Measurements from ENCODE around the gene TLE4. TPM values are rescaled to one million over a fixed set of nuclear protein-coding genes. Genes with fewer than 3 reads are reported as not detected.

TLE4 gene
- total RNA-seq, 4 donors from 2014 or later = 30.1 to 52.5 (median 38.1) TPM

- Histone ChIP-seq H3K27me3 (no peaks in the 10 kb centered on the region), H3K36me3 (no peaks in the 10 kb centered on the region), H3K4me1 (peaks cover 3 to 56% (median 6%) of the 10 kb centered on the region in 3 donors), H3K9me3 (no peaks in the 10 kb centered on the region), H3K4me3 (peak overlapping the region; percentile 75 to 100 (median 96)), H3K27ac (peak overlapping the region; percentile 94 to 98 (median 96))
- WGBS, 2 donors = 11 to 22% methylated on average over 5 of the region's 5 CpGs
- intact Hi-C loops (cut with DNase I) = no loop called here
- no peak for DNase-seq
- no peak for TF ChIP-seq POLR2A (IDR thresholded peaks at IDR 0.05)
- no peak for TF ChIP-seq CTCF (IDR thresholded peaks at IDR 0.05)
These were observed 2.4 kb downstream of the TLE4 start for GRCh38 chr9:79574136-79574535.

GRCh38 chr9:79574781-79575180, 3.0 kb downstream of the TLE4 start:
- intact Hi-C loops (cut with DNase I) = no loop called here
- H3K4me3 ChIP-seq = peak overlapping the region in 3 of 4 donors; percentile 75 to 100 (median 93)
- no peak for DNase-seq
- H3K36me3 ChIP-seq = peaks cover 0 to 3% (median 0%) of the 10 kb centered on the region in 3 donors
- peak overlapping the region in 1 of 4 donors; percentile 96 for H3K27ac ChIP-seq
- peaks cover 3 to 58% (median 6%) of the 10 kb centered on the region in 3 donors for H3K4me1 ChIP-seq
- H3K27me3 ChIP-seq = no peaks in the 10 kb centered on the region
- no peak for TF ChIP-seq CTCF (IDR thresholded peaks at IDR 0.05)
- no peak for TF ChIP-seq POLR2A (IDR thresholded peaks at IDR 0.05)
- no peaks in the 10 kb centered on the region for H3K9me3 ChIP-seq
- WGBS, 2 donors = 48 to 71% methylated on average over 3 of the region's 3 CpGs

GRCh38 chr9:79575547-79575946, 3.8 kb downstream of the TLE4 start:
- H3K27me3 ChIP-seq = no peaks in the 10 kb centered on the region
- intact Hi-C loops (cut with DNase I) = no loop called here
- 40 to 43% methylated on average over 3 of the region's 3 CpGs for WGBS, 2 donors
- H3K9me3 ChIP-seq = no peaks in the 10 kb centered on the region
- peaks cover 0 to 52% (median 3%) of the 10 kb centered on the region in 3 donors for H3K4me1 ChIP-seq
- TF ChIP-seq CTCF (IDR thresholded peaks at IDR 0.05) (no peak), POLR2A (IDR thresholded peaks at IDR 0.05) (no peak)
- peak overlapping the region in 1 of 4 donors; percentile 93 for H3K4me3 ChIP-seq
- DNase-seq = no peak
- peaks cover 0 to 10% (median 0%) of the 10 kb centered on the region in 3 donors for H3K36me3 ChIP-seq
- H3K27ac ChIP-seq = no peak overlapping the region

- Histone ChIP-seq H3K4me1 (peaks cover 0 to 70% (median 6%) of the 10 kb centered on the region in 3 donors), H3K4me3 (no peak overlapping the region), H3K9me3 (no peaks in the 10 kb centered on the region), H3K36me3 (peaks cover 0 to 17% (median 0%) of the 10 kb centered on the region in 3 donors), H3K27me3 (no peaks in the 10 kb centered on the region), H3K27ac (peak overlapping the region in 1 of 4 donors; percentile 39)
- no peak for DNase-seq
- TF ChIP-seq CTCF (IDR thresholded peaks at IDR 0.05) = no peak
- no peak for TF ChIP-seq POLR2A (IDR thresholded peaks at IDR 0.05)
- WGBS, 2 donors = 67 to 80% methylated on average over 8 of the region's 8 CpGs
- intact Hi-C loops (cut with DNase I) = no loop called here
These were observed 6.4 kb downstream of the TLE4 start for GRCh38 chr9:79577969-79578723.

- no peaks in the 10 kb centered on the region for H3K27me3 ChIP-seq
- intact Hi-C loops (cut with DNase I) = no loop called here
- H3K4me3 ChIP-seq = no peak overlapping the region
- 65 to 81% methylated on average over 1 of the region's 1 CpG for WGBS, 2 donors
- no peaks in the 10 kb centered on the region for H3K9me3 ChIP-seq
- DNase-seq = no peak
- peaks cover 0 to 76% (median 6%) of the 10 kb centered on the region in 3 donors for H3K4me1 ChIP-seq
- no peak overlapping the region for H3K27ac ChIP-seq
- peaks cover 0 to 23% (median 0%) of the 10 kb centered on the region in 3 donors for H3K36me3 ChIP-seq
- TF ChIP-seq POLR2A (IDR thresholded peaks at IDR 0.05) (no peak), CTCF (IDR thresholded peaks at IDR 0.05) (no peak)
These were observed 7.1 kb downstream of the TLE4 start for GRCh38 chr9:79578891-79579290.

Data from esophagus squamous epithelium (tissue), 5 donors.